ENCODE results near the gene AOPEP. TPM values are rescaled to one million over a fixed set of nuclear protein-coding genes. Genes with fewer than 3 reads are reported as not detected.

AOPEP gene
- total and polyA plus RNA-seq, 2 of the 13 experiments (the other 11 are each of a cell fraction or from before 2014, with no cell fraction given) = 22.2 to 41.6 TPM

GRCh38 chr9:95024097-95024671, 297.7 kb downstream of the AOPEP start (continued):
- TF ChIP-seq MLXIP (CRISPR knock-in tag; IDR thresholded peaks at IDR 0.05; ENCODE audit: borderline replicate concordance) (no peak), ZNF318 (CRISPR knock-in tag; IDR thresholded peaks at IDR 0.05) (no peak), KLF13 (CRISPR knock-in tag; IDR thresholded peaks at IDR 0.05) (no peak), ARID3A (IDR thresholded peaks at IDR 0.05; ENCODE audit: low read depth, low read length) (no peak), ZNF557 (CRISPR knock-in tag; IDR thresholded peaks at IDR 0.05) (no peak), ZFP36L2 (CRISPR knock-in tag; IDR thresholded peaks at IDR 0.05) (no peak), CBX5 (CRISPR knock-in tag; IDR thresholded peaks at IDR 0.05; ENCODE audit: borderline replicate concordance) (peak; percentile 43; the same call in 1 of the 2 replicates), RFX1 (IDR thresholded peaks at IDR 0.05) (no peak), ZNF503 (CRISPR knock-in tag; IDR thresholded peaks at IDR 0.05) (0 out of 2 replicates have a peak, but pooled peaks have one; percentile 16), ZNF629 (CRISPR knock-in tag; conservative IDR thresholded peaks at IDR 0.05) (no peak), ZNF317 (CRISPR knock-in tag; IDR thresholded peaks at IDR 0.05) (peak; percentile 29; the same call in 1 of the 2 replicates), ZNF800 (CRISPR knock-in tag; IDR thresholded peaks at IDR 0.05) (no peak)
